Measurements from ENCODE around the gene THSD4.

- TF ChIP-seq CTCF (IDR thresholded peaks at IDR 0.05) (no peak), POLR2A (IDR thresholded peaks at IDR 0.05) (no peak)
Measured at GRCh38 chr15:71192816-71193215, 77.5 kb downstream of the THSD4 start.
